K562 (cell line): ENCODE data around the gene MLLT6. TPM values are rescaled to one million over a fixed set of nuclear protein-coding genes. Genes with fewer than 3 reads are reported as not detected.
A peak's percentile ranks its signal among the peaks of the same experiment; 100 is the strongest.

Experiments
- ATAC-seq: fragments of 200-7000 bp; cut with Tn5 transposase; 3 replicates; pipeline ENCODE4 v1.9.1; 2020; ENCODE audit warnings: moderate library complexity
- BruUV-seq: library from RNA; stranded (reverse); fragments of 400-500 nt; replicated peaks from 2 replicates; lab custom pipeline; 2021; lab: Mats Ljungman, UMichigan
- CTCF ChIA-PET: fragments of 300-600 bp; formaldehyde crosslinking; extraction: SDS; loops from one replicate; lab custom pipeline; 2021; ENCODE audit warnings: low intra/inter-chr PET ratio; lab: Yijun Ruan, JAX
- POLR2A ChIA-PET: fragments of 300-600, 350-650 bp; sonication (Branson Sonifier 250); formaldehyde crosslinking; extraction: SDS; loops from one replicate; lab custom pipeline; 2021; ENCODE audit warnings: antibody characterized with exemption, inconsistent platforms; lab: Yijun Ruan, JAX
- DNase-seq, 4 experiments: peaks; one replicate each; pipeline versions ENCODE4 v3.0.0 to v3.0.0-alpha.2; 2011 to 2018; ENCODE audit warnings: low spot score in 3 of 4, mixed read lengths in 3 of 4; ENCODE audit errors: extremely low read depth in 1 of 4
- FAIRE-seq: peaks from 2 replicates; lab custom pipeline; 2011; peaks lifted over from hg19 to GRCh38; lab: Jason Lieb, UNC
- H2AFZ ChIP-seq: 2 replicates; pipeline ENCODE4 v1.6.0; 2011; ENCODE audit warnings: low read depth, low read length, control low read depth, inconsistent platforms
- H3K27ac ChIP-seq: fragments of 200-600 bp; 3 replicates; pipeline ENCODE4 v1.8.0; 2011; ENCODE audit warnings: low read depth, mild to moderate bottlenecking, control low read depth, inconsistent platforms, low read length, moderate library complexity, mixed read lengths; ENCODE audit errors: extremely low read depth
- H3K27me3 ChIP-seq, 2 experiments: fragments of 300-600 bp in 1 of 2; 2 replicates in 1 of 2; 3 replicates in 1 of 2; pipeline versions ENCODE4 v1.6.0 to v1.8.0; 2011; ENCODE audit warnings: inconsistent platforms in 2 of 2, low read length in 2 of 2, mild to moderate bottlenecking in 1 of 2, mixed read lengths in 1 of 2, moderate library complexity in 1 of 2; ENCODE audit not compliant: control insufficient read depth in 2 of 2, insufficient read depth in 2 of 2
- H3K36me3 ChIP-seq: fragments of 300-600 bp; 3 replicates; pipeline ENCODE4 v1.8.0; 2011; ENCODE audit warnings: mild to moderate bottlenecking, low read length, inconsistent platforms; ENCODE audit not compliant: control insufficient read depth, insufficient read depth
- H3K4me1 ChIP-seq, 2 experiments: fragments of 200-600 bp in 1 of 2; replicated peaks in 1 of 2; 2 replicates in 1 of 2; 3 replicates in 1 of 2; pipeline versions ENCODE4 v1.5.1 to v1.8.0; 2011; ENCODE audit warnings: inconsistent platforms in 2 of 2, low read length in 2 of 2, mild to moderate bottlenecking in 1 of 2, mixed read lengths in 1 of 2, moderate library complexity in 1 of 2; ENCODE audit not compliant: control insufficient read depth in 2 of 2, insufficient read depth in 2 of 2
- H3K4me2 ChIP-seq: 2 replicates; pipeline ENCODE4 v1.6.1; 2011; ENCODE audit warnings: low read length, control low read depth, inconsistent platforms, mixed read lengths; ENCODE audit not compliant: insufficient read depth
- H3K4me3 ChIP-seq: fragments of 200-600 bp; sonication (generic), shearing (Covaris generic); 2 replicates; pipeline ENCODE4 v1.5.1; 2016; ENCODE audit warnings: control low read depth, inconsistent platforms
- H3K79me2 ChIP-seq: fragments of 200-600 bp; 3 replicates; pipeline ENCODE4 v1.8.0; 2011; ENCODE audit warnings: low read length, inconsistent platforms; ENCODE audit not compliant: control insufficient read depth, insufficient read depth
- H3K9ac ChIP-seq, 2 experiments: 2 replicates each; pipeline versions ENCODE4 v1.6.0 to v1.6.1; 2011; ENCODE audit warnings: low read depth in 2 of 2, low read length in 2 of 2, control low read depth in 1 of 2, inconsistent platforms in 1 of 2, mild to moderate bottlenecking in 1 of 2, mixed read lengths in 1 of 2; ENCODE audit not compliant: insufficient read depth in 1 of 2
- H3K9me1 ChIP-seq: one replicate; pipeline ENCODE4 v1.6.0; 2011; ENCODE audit warnings: inconsistent platforms, mild to moderate bottlenecking, low read length, moderate library complexity; ENCODE audit not compliant: control insufficient read depth, insufficient read depth
- H3K9me3 ChIP-seq: replicated peaks from 2 replicates; pipeline ENCODE4 v1.5.1; 2011; ENCODE audit warnings: low read depth, low read length, inconsistent platforms; ENCODE audit not compliant: control insufficient read depth, insufficient read depth
- H4K20me1 ChIP-seq: replicated peaks from 2 replicates; pipeline ENCODE4 v1.6.1; 2011; ENCODE audit warnings: low read length, inconsistent platforms, mixed read lengths; ENCODE audit not compliant: control insufficient read depth, insufficient read depth
- CTBP1 ChIP-seq: fragments of 450-650 bp; IDR thresholded peaks from 2 replicates; pipeline ENCODE4 v1.6.1; 2016; ENCODE audit warnings: borderline replicate concordance
- ESRRA ChIP-seq: fragments of 450-650 bp; IDR thresholded peaks from 2 replicates; pipeline ENCODE4 v1.6.1; 2014; ENCODE audit warnings: low read depth, mild to moderate bottlenecking, moderate library complexity, borderline replicate concordance
- HNRNPLL ChIP-seq: fragments of 200-400 bp; formaldehyde crosslinking; IDR thresholded peaks from 2 replicates; pipeline ENCODE4 v1.6.1; 2017; ENCODE audit warnings: low read length, low read depth, mild to moderate bottlenecking; ENCODE audit not compliant: poor library complexity, severe bottlenecking
- L3MBTL2 ChIP-seq: fragments of 450-650 bp; IDR thresholded peaks from 2 replicates; pipeline ENCODE4 v1.6.1; 2016; ENCODE audit warnings: mild to moderate bottlenecking, moderate library complexity
- NEUROD1 ChIP-seq: fragments of 150-350 bp; IDR thresholded peaks from 2 replicates; pipeline ENCODE4 v1.6.1; 2014; ENCODE audit warnings: borderline replicate concordance, low read length, low read depth; ENCODE audit not compliant: partially characterized antibody
- POLR2G ChIP-seq: fragments of 200-400 bp; formaldehyde crosslinking; IDR thresholded peaks from 2 replicates; pipeline ENCODE4 v1.6.1; 2017; ENCODE audit warnings: low read depth, mild to moderate bottlenecking, antibody characterized with exemption, low read length, moderate library complexity
- POLR2H ChIP-seq: IDR thresholded peaks from 2 replicates; pipeline ENCODE4 v1.6.1; 2016; ENCODE audit warnings: missing genetic modification characterization, low read depth, mild to moderate bottlenecking, control low read depth, missing compliant biosample characterization, moderate library complexity
- SMC3 ChIP-seq: conservative IDR thresholded peaks from 2 replicates; pipeline ENCODE4 v1.6.1; 2011; ENCODE audit warnings: low read depth, low read length, improper control_type of control experiment; ENCODE audit not compliant: insufficient read depth
- TAF7 ChIP-seq: fragments of 450-650 bp; IDR thresholded peaks from 2 replicates; pipeline ENCODE4 v1.6.1; 2016; ENCODE audit warnings: missing genetic modification characterization, missing compliant biosample characterization
- ZNF77 ChIP-seq: fragments of 250-450 bp; sonication (Bioruptor Pico); IDR thresholded peaks from 2 replicates; pipeline ENCODE4 v1.5.0; 2020
- WGBS: fragments of 100-300 bp; shearing (Covaris generic); methylation state at CpG from one replicate; pipeline ENCODE4 v1.1.6; 2016; ENCODE audit warnings: low coverage, mixed read lengths; ENCODE audit not compliant: insufficient coverage; ENCODE audit errors: missing lambda C conversion rate; 5-methylcytosine and 5-hydroxymethylcytosine counted together
- in situ Hi-C: fragments of 300-500 bp; cut with MboI; formaldehyde crosslinking; loops from 4 replicates; pipeline ENCODE4 v1.15.0; 2018; ENCODE audit warnings: inconsistent platforms, mixed read lengths
- intact Hi-C: fragments of 100-400 bp; cut with micrococcal nuclease; formaldehyde crosslinking; loops from 2 replicates; pipeline ENCODE4 v1.14.2; 2022
- polyA plus RNA-seq, 8 experiments: library from polyadenylated mRNA; depleted of rRNA in 4 of 8; stranded (reverse) in 5 of 8; unstranded in 3 of 8; fragments of >200 nt; fragmentation: Nextera tagmentation in 2 of 8; fragmentation: Illumina TruSeq in 1 of 8; extraction: Ambion mirVana in 2 of 8; extraction: Trizol in 1 of 8; gene quantifications; 2 replicates each; pipeline versions ENCODE4 v1.2.1 to v1.2.3, GENCODE V29; 2011 to 2014; ENCODE audit warnings: inconsistent platforms in 1 of 8, missing spikeins in 1 of 8
- total RNA-seq, 7 experiments: library from RNA; depleted of rRNA in 6 of 7; stranded (reverse); fragments of >200 nt in 6 of 7; fragmentation: Illumina TruSeq in 2 of 7; extraction: Trizol in 2 of 7; gene quantifications; 2 replicates each; pipeline versions ENCODE4 v1.2.1 to v1.2.3, GENCODE V29; 2011 to 2021; ENCODE audit warnings: low replicate concordance in 1 of 7
- TF ChIP-seq, protein P1 (sequence below): sonication (generic); formaldehyde crosslinking; IDR thresholded peaks from 2 replicates; pipeline ENCODE4 v1.8.1; 2023; ENCODE audit warnings: mild to moderate bottlenecking, missing genetic modification reagents
- TF ChIP-seq, protein P2 (sequence below): sonication (generic); formaldehyde crosslinking; IDR thresholded peaks from 2 replicates; pipeline ENCODE4 v1.8.0; 2022; ENCODE audit warnings: missing genetic modification reagents, mild to moderate bottlenecking, moderate library complexity, borderline replicate concordance

Gene MLLT6
- total and polyA plus RNA-seq, 9 of the 15 experiments (the other 6 are each of a cell fraction or from before 2014, with no cell fraction given): 3.1 to 71.7 (median 30.0) TPM

- TF ChIP-seq NEUROD1 (no peak), POLR2H (tag) (no peak), HNRNPLL (no peak), POLR2G (peak; percentile 67)
- TF ChIP-seq, all 486 proteins: peak for 6
Measured at GRCh38 chr17:38719289-38719942, 14.3 kb downstream of the MLLT6 start (continued).

- BruUV-seq: no TSS peak
- Histone ChIP-seq H3K27ac (peak overlapping the region; percentile 56; the same call in 1 of the 3 replicates), H3K4me3 (no peak overlapping the region), H3K4me2 (peak overlapping the region; percentile 76), H3K36me3 (peaks cover 63% of the 10 kb centered on the region), H3K9me1 (peaks cover 10% of the 10 kb centered on the region), H3K9me3 (no peaks in the 10 kb centered on the region), H2AFZ (0 out of 2 replicates have a peak overlapping the region, but pooled peaks have one; percentile 40), H3K9ac (peak overlapping the region; percentile 53 to 75; a peak in 3 of 4 replicates), H3K27me3 (no peaks in the 10 kb centered on the region), H3K4me1 (peaks cover 23 to 47% of the 10 kb centered on the region in 2 experiments), H4K20me1 (no peaks in the 10 kb centered on the region), H3K79me2 (no peaks in the 10 kb centered on the region)
- ChIA-PET POLR2A (interaction anchor here (0.6 to 3.1 kb wide), 5 partner anchors 11 to 398 kb away, joined by 3 to 30 read pairs (median 4); partner anchors contain the start of gene MLLT6), CTCF (no interaction called here)
- in situ Hi-C loops (no loop called here), intact Hi-C loops (no loop called here)
- peak; percentile 68 to 83 (median 80) for DNase-seq
- 31% methylated on average over 23 of the region's 39 CpGs for WGBS
- no peak for FAIRE-seq
- ATAC-seq: peak; percentile 73
- TF ChIP-seq POLR2G (peak; percentile 66), ESRRA (peak; percentile 55; the same call in 1 of the 2 replicates), CTBP1 (peak; percentile 38; the same call in 1 of the 2 replicates), TAF7 (tag) (no peak), SMC3 (no peak), ZNF77 (CRISPR knock-in tag) (no peak), L3MBTL2 (0 out of 2 replicates have a peak, but pooled peaks have one; percentile 25)
- TF ChIP-seq, protein P1, sequence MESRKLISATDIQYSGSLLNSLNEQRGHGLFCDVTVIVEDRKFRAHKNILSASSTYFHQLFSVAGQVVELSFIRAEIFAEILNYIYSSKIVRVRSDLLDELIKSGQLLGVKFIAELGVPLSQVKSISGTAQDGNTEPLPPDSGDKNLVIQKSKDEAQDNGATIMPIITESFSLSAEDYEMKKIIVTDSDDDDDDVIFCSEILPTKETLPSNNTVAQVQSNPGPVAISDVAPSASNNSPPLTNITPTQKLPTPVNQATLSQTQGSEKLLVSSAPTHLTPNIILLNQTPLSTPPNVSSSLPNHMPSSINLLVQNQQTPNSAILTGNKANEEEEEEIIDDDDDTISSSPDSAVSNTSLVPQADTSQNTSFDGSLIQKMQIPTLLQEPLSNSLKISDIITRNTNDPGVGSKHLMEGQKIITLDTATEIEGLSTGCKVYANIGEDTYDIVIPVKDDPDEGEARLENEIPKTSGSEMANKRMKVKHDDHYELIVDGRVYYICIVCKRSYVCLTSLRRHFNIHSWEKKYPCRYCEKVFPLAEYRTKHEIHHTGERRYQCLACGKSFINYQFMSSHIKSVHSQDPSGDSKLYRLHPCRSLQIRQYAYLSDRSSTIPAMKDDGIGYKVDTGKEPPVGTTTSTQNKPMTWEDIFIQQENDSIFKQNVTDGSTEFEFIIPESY (CRISPR knock-in tag): peak; percentile 93
- TF ChIP-seq, protein P2, sequence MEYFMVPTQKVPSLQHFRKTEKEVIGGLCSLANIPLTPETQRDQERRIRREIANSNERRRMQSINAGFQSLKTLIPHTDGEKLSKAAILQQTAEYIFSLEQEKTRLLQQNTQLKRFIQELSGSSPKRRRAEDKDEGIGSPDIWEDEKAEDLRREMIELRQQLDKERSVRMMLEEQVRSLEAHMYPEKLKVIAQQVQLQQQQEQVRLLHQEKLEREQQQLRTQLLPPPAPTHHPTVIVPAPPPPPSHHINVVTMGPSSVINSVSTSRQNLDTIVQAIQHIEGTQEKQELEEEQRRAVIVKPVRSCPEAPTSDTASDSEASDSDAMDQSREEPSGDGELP (CRISPR knock-in tag): peak; percentile 16; the same call in 1 of the 2 replicates
Measured at GRCh38 chr17:38719943-38720641, 15.0 kb downstream of the MLLT6 start.
